PFSK-1 (cell line): Measurements from ENCODE around the gene TNFAIP8L1.

Experiments
- FOXP2 ChIP-seq: optimal IDR thresholded peaks from 2 replicates; pipeline ENCODE3; 2011; ENCODE audit warnings: borderline replicate concordance, control low read depth, inconsistent platforms; ENCODE audit not compliant: insufficient read depth; ENCODE audit errors: extremely low read length, extremely low read depth
- POLR2AphosphoS5 ChIP-seq: IDR thresholded peaks from 2 replicates; pipeline ENCODE4 v1.6.1; 2012; ENCODE audit warnings: low read depth, mild to moderate bottlenecking, control low read depth, low read length, moderate library complexity
- TF ChIP-seq, protein P1 (sequence below), 2 experiments: IDR thresholded peaks; 2 replicates each; pipeline versions ENCODE4 v1.6.1 to v1.8.0; 2011 to 2012; ENCODE audit warnings: low read depth in 2 of 2, low read length in 2 of 2, control low read depth in 1 of 2, inconsistent platforms in 1 of 2, mild to moderate bottlenecking in 1 of 2, moderate library complexity in 1 of 2; ENCODE audit not compliant: insufficient read depth in 1 of 2

DNA sequence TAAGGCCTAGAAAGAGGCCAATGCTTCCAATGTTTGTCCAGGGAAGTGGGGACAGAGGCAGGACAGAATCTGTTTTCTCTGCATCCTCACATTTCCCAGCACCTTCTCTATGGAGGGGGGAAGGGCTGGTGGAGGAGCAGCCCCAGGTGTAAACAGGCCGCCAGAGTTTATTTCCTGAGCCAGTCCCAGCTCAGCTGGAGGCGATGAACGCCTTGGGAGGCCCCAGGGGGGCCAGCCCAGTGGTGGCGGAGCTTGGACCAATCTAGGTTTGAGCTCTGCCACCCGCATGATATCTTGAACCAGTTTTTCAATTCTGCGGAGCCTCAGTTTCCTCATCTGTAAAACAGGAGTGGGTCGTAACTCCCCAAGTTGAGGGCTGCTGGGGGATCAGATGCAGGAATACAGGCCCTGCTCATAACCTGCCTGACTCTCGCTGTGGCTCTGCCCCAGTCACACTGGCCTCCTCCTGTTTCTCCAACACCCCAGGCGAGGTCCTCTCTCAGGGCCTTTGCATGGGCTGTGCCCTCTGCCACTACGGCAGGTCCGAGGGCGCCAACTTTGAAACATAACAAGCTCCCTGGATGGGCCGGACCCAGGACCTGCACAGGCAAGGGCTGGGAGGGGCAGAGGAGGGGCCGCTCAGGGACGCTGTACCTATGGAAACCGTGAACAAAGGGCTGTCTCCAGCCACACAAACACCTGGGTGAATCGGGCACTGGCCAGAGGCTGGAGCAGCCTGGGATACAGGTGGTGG, 1.1 kb downstream of the TNFAIP8L1 start:
- TF ChIP-seq, protein P1, sequence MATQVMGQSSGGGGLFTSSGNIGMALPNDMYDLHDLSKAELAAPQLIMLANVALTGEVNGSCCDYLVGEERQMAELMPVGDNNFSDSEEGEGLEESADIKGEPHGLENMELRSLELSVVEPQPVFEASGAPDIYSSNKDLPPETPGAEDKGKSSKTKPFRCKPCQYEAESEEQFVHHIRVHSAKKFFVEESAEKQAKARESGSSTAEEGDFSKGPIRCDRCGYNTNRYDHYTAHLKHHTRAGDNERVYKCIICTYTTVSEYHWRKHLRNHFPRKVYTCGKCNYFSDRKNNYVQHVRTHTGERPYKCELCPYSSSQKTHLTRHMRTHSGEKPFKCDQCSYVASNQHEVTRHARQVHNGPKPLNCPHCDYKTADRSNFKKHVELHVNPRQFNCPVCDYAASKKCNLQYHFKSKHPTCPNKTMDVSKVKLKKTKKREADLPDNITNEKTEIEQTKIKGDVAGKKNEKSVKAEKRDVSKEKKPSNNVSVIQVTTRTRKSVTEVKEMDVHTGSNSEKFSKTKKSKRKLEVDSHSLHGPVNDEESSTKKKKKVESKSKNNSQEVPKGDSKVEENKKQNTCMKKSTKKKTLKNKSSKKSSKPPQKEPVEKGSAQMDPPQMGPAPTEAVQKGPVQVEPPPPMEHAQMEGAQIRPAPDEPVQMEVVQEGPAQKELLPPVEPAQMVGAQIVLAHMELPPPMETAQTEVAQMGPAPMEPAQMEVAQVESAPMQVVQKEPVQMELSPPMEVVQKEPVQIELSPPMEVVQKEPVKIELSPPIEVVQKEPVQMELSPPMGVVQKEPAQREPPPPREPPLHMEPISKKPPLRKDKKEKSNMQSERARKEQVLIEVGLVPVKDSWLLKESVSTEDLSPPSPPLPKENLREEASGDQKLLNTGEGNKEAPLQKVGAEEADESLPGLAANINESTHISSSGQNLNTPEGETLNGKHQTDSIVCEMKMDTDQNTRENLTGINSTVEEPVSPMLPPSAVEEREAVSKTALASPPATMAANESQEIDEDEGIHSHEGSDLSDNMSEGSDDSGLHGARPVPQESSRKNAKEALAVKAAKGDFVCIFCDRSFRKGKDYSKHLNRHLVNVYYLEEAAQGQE (IDR thresholded peaks at IDR 0.05; ENCODE audit: insufficient read depth in 1 of 2, low read depth in 2 of 2, low read length in 2 of 2) = no peak
- TF ChIP-seq FOXP2 (no peak), POLR2AphosphoS5 (no peak)
